ENCODE results near the gene OSBPL9.
"Not testable (repeated sequence)": the region's sequence is repeated elsewhere in the genome, so short reads cannot be mapped to it uniquely, and the experiment has no call there.

The OSBPL9 gene

GRCh38 chr1:51799372-51799771, 182.5 kb downstream of the OSBPL9 start:
- no peak for DNase-seq

GRCh38 chr1:51814513-51814912, 197.6 kb downstream of the OSBPL9 start:
- no peak for DNase-seq

GRCh38 chr1:51818487-51818886, 201.6 kb downstream of the OSBPL9 start:
- DNase-seq: no peak

GRCh38 chr1:51819021-51819420, 202.1 kb downstream of the OSBPL9 start:
- not testable (repeated sequence) for DNase-seq

GRCh38 chr1:51819810-51820209, 202.9 kb downstream of the OSBPL9 start:
- DNase-seq: no peak

GRCh38 chr1:51829058-51829457, 212.2 kb downstream of the OSBPL9 start:
- DNase-seq: peak; percentile 60

- peak; percentile 52 for DNase-seq
Observed at GRCh38 chr1:51833700-51834099, 216.8 kb downstream of the OSBPL9 start.

GRCh38 chr1:51837243-51837642, 220.4 kb downstream of the OSBPL9 start:
- no peak for DNase-seq
